Activated T-helper 1 cell treated with anti-CD3 and anti-CD28 coated beads, Interleukin-12 subunit alpha, Interleukin-12 subunit beta, Interleukin-2, Interleukin-4 antibody, amounts not matched to agents 30 ng/mL and 10 ng/mL and 1 ng/mL, durations not matched to agents 14 hours and 24 hours and 36 hours (primary cell): ENCODE results near the gene FGD6. TPM values are rescaled to one million over a fixed set of nuclear protein-coding genes. Genes with fewer than 3 reads are reported as not detected.

Source experiments
- DNase-seq: peaks from one replicate; pipeline ENCODE4 v3.0.0; 2021; ENCODE audit warnings: low spot score
- H3K27ac Mint-ChIP-seq: one replicate; pipeline ENCODE4 v1.8.0; 2021; ENCODE audit warnings: mild to moderate bottlenecking, mixed read lengths
- H3K27me3 Mint-ChIP-seq: one replicate; pipeline ENCODE4 v1.8.0; 2022; ENCODE audit warnings: mild to moderate bottlenecking, moderate library complexity, mixed read lengths; ENCODE audit not compliant: insufficient read depth
- H3K36me3 Mint-ChIP-seq: one replicate; pipeline ENCODE4 v1.8.0; 2021; ENCODE audit warnings: low read depth, mixed read lengths
- H3K4me1 Mint-ChIP-seq: one replicate; pipeline ENCODE4 v1.8.0; 2021; ENCODE audit warnings: low read depth, mixed read lengths
- H3K4me3 Mint-ChIP-seq: one replicate; pipeline ENCODE4 v1.8.0; 2021; ENCODE audit warnings: mild to moderate bottlenecking, moderate library complexity, mixed read lengths
- H3K9me3 Mint-ChIP-seq: one replicate; pipeline ENCODE4 v1.8.0; 2021; ENCODE audit warnings: mixed read lengths
- intact Hi-C: fragments of 100-400 bp; cut with micrococcal nuclease; formaldehyde crosslinking; loops from one replicate; pipeline ENCODE4 v1.15.1; 2024
- total RNA-seq: library from RNA; stranded (reverse); gene quantifications from 2 replicates; pipeline ENCODE4 v1.2.3, GENCODE V29; 2022

FGD6 gene
- total RNA-seq, 1 donor from 2014 or later = 0.86 TPM

GRCh38 chr12:95070378-95070777, 146.9 kb downstream of the FGD6 start:
- H3K27ac Mint-ChIP-seq = no peak overlapping the region
- no peaks in the 10 kb centered on the region for H3K9me3 Mint-ChIP-seq
- H3K36me3 Mint-ChIP-seq = peaks cover 17% of the 10 kb centered on the region
- peaks cover 3% of the 10 kb centered on the region for H3K27me3 Mint-ChIP-seq
- no peak overlapping the region for H3K4me3 Mint-ChIP-seq
- H3K4me1 Mint-ChIP-seq = peaks cover 16% of the 10 kb centered on the region
- no peak for DNase-seq
- intact Hi-C loops = loop anchor here (5.0 kb wide), 1 partner anchor 128 kb away; no protein-coding TSS in a partner anchor

GRCh38 chr12:95066091-95066855, 151.0 kb downstream of the FGD6 start:
- H3K4me1 Mint-ChIP-seq = peaks cover 8% of the 10 kb centered on the region
- intact Hi-C loops = no loop called here
- no peak overlapping the region for H3K27ac Mint-ChIP-seq
- no peaks in the 10 kb centered on the region for H3K27me3 Mint-ChIP-seq
- peaks cover 20% of the 10 kb centered on the region for H3K36me3 Mint-ChIP-seq
- no peak for DNase-seq
- no peak overlapping the region for H3K4me3 Mint-ChIP-seq
- no peaks in the 10 kb centered on the region for H3K9me3 Mint-ChIP-seq

- no peak for DNase-seq
- Mint-ChIP-seq H3K4me3 (no peak overlapping the region), H3K36me3 (peaks cover 23% of the 10 kb centered on the region), H3K27ac (no peak overlapping the region), H3K4me1 (no peaks in the 10 kb centered on the region), H3K27me3 (no peaks in the 10 kb centered on the region), H3K9me3 (no peaks in the 10 kb centered on the region)
- intact Hi-C loops = no loop called here
These were observed 156.3 kb downstream of the FGD6 start for GRCh38 chr12:95060951-95061350.

GRCh38 chr12:95059984-95060383, 157.3 kb downstream of the FGD6 start:
- no peaks in the 10 kb centered on the region for H3K27me3 Mint-ChIP-seq

GRCh38 chr12:95057424-95057823, 159.8 kb downstream of the FGD6 start:
- Mint-ChIP-seq H3K27me3 (no peaks in the 10 kb centered on the region), H3K27ac (no peak overlapping the region), H3K4me1 (no peaks in the 10 kb centered on the region), H3K4me3 (no peak overlapping the region), H3K9me3 (no peaks in the 10 kb centered on the region), H3K36me3 (peaks cover 20% of the 10 kb centered on the region)
- no peak for DNase-seq
- intact Hi-C loops = no loop called here

More at GRCh38 chr12:95059984-95060383, 157.3 kb downstream of the FGD6 start:
- no peaks in the 10 kb centered on the region for H3K9me3 Mint-ChIP-seq
- H3K27ac Mint-ChIP-seq = no peak overlapping the region
- intact Hi-C loops = no loop called here
- DNase-seq = no peak
- H3K4me1 Mint-ChIP-seq = no peaks in the 10 kb centered on the region
- H3K36me3 Mint-ChIP-seq = peaks cover 23% of the 10 kb centered on the region
- H3K4me3 Mint-ChIP-seq = no peak overlapping the region

GRCh38 chr12:95055057-95055456, 162.2 kb downstream of the FGD6 start:
- Mint-ChIP-seq H3K4me1 (no peaks in the 10 kb centered on the region), H3K9me3 (no peaks in the 10 kb centered on the region), H3K27me3 (no peaks in the 10 kb centered on the region), H3K4me3 (no peak overlapping the region), H3K36me3 (peaks cover 17% of the 10 kb centered on the region), H3K27ac (no peak overlapping the region)
- intact Hi-C loops = no loop called here
- no peak for DNase-seq

- Mint-ChIP-seq H3K27ac (no peak overlapping the region), H3K4me1 (no peaks in the 10 kb centered on the region), H3K9me3 (no peaks in the 10 kb centered on the region), H3K36me3 (peaks cover 18% of the 10 kb centered on the region), H3K27me3 (no peaks in the 10 kb centered on the region), H3K4me3 (no peak overlapping the region)
- no peak for DNase-seq
- intact Hi-C loops = no loop called here
These were observed 163.1 kb downstream of the FGD6 start for GRCh38 chr12:95054206-95054605.

- DNase-seq = no peak
- Mint-ChIP-seq H3K36me3 (peaks cover 20% of the 10 kb centered on the region), H3K27me3 (no peaks in the 10 kb centered on the region), H3K27ac (no peak overlapping the region), H3K4me1 (no peaks in the 10 kb centered on the region), H3K9me3 (no peaks in the 10 kb centered on the region), H3K4me3 (no peak overlapping the region)
- intact Hi-C loops = no loop called here
These were observed 166.0 kb downstream of the FGD6 start for GRCh38 chr12:95051241-95051640.

GRCh38 chr12:95037906-95038305, 179.4 kb downstream of the FGD6 start:
- Mint-ChIP-seq H3K9me3 (no peaks in the 10 kb centered on the region), H3K27me3 (no peaks in the 10 kb centered on the region), H3K27ac (no peak overlapping the region), H3K4me3 (no peak overlapping the region), H3K4me1 (peaks cover 15% of the 10 kb centered on the region), H3K36me3 (peaks cover 28% of the 10 kb centered on the region)
- DNase-seq = no peak
- intact Hi-C loops = no loop called here

- intact Hi-C loops = no loop called here
- Mint-ChIP-seq H3K36me3 (peaks cover 17% of the 10 kb centered on the region), H3K27ac (no peak overlapping the region), H3K27me3 (no peaks in the 10 kb centered on the region), H3K4me1 (peaks cover 15% of the 10 kb centered on the region), H3K9me3 (no peaks in the 10 kb centered on the region), H3K4me3 (no peak overlapping the region)
- no peak for DNase-seq
These were observed 182.5 kb downstream of the FGD6 start for GRCh38 chr12:95034750-95035149.

Other genes with a start within 250 kb of the FGD6 start
- 113 TPM in 2 replicates for gene NDUFA12, start 213.8 kb downstream of the FGD6 start, total RNA-seq
- 26.1 and 27.3 TPM in 2 replicates for gene NR2C1, start 143.8 kb downstream of the FGD6 start, total RNA-seq
- 58.1 and 64.7 TPM in 2 replicates for gene VEZT, start 340 bp upstream of the FGD6 start, total RNA-seq